ENCODE data around the gene ALCAM. TPM values are rescaled to one million over a fixed set of nuclear protein-coding genes. Genes with fewer than 3 reads are reported as not detected.
"Not testable (repeated sequence)": the region's sequence is repeated elsewhere in the genome, so short reads cannot be mapped to it uniquely, and the experiment has no call there.

Gene ALCAM
- total RNA-seq, 1 donor from 2014 or later = 15.2 TPM

GRCh38 chr3:105402287-105402801, 35.6 kb downstream of the ALCAM start:
- no peaks in the 10 kb centered on the region for H3K36me3 ChIP-seq
- no peak for DNase-seq (ENCODE audit: extremely low spot score in 2 of 2)
- no peak overlapping the region for H3K27ac ChIP-seq
- H3K4me1 ChIP-seq = no peaks in the 10 kb centered on the region
- intact Hi-C loops (cut with DNase I) = no loop called here
- no peaks in the 10 kb centered on the region for H3K9me3 ChIP-seq
- TF ChIP-seq CTCF (IDR thresholded peaks at IDR 0.05) (no peak), POLR2A (IDR thresholded peaks at IDR 0.05) (no peak), POLR2AphosphoS5 (IDR thresholded peaks at IDR 0.05; ENCODE audit: insufficient read depth in 1 of 2, low read depth in 1 of 2) (no peak)
- H3K4me3 ChIP-seq = no peak overlapping the region
- H3K27me3 ChIP-seq = no peaks in the 10 kb centered on the region

- H3K4me3 ChIP-seq; DNase-seq (ENCODE audit: extremely low spot score in 2 of 2); H3K9me3 ChIP-seq; H3K4me1 ChIP-seq; H3K27ac ChIP-seq; intact Hi-C loops (cut with DNase I); H3K36me3 ChIP-seq; H3K27me3 ChIP-seq: not testable (repeated sequence)
Measured at GRCh38 chr3:105403034-105403433, 36.3 kb downstream of the ALCAM start.

GRCh38 chr3:105406268-105406667, 39.6 kb downstream of the ALCAM start:
- TF ChIP-seq CTCF (IDR thresholded peaks at IDR 0.05) (no peak), POLR2A (IDR thresholded peaks at IDR 0.05) (no peak), POLR2AphosphoS5 (IDR thresholded peaks at IDR 0.05; ENCODE audit: insufficient read depth in 1 of 2, low read depth in 1 of 2) (no peak)
- Histone ChIP-seq H3K9me3 (no peaks in the 10 kb centered on the region), H3K4me1 (no peaks in the 10 kb centered on the region), H3K36me3 (no peaks in the 10 kb centered on the region), H3K4me3 (no peak overlapping the region), H3K27me3 (no peaks in the 10 kb centered on the region), H3K27ac (no peak overlapping the region)
- DNase-seq (ENCODE audit: extremely low spot score in 2 of 2) = no peak
- intact Hi-C loops (cut with DNase I) = no loop called here

- H3K4me1 ChIP-seq = no peaks in the 10 kb centered on the region
- no peaks in the 10 kb centered on the region for H3K9me3 ChIP-seq
- H3K27me3 ChIP-seq = no peaks in the 10 kb centered on the region
- H3K27ac ChIP-seq = no peak overlapping the region
- H3K36me3 ChIP-seq = no peaks in the 10 kb centered on the region
- no peak overlapping the region for H3K4me3 ChIP-seq
- no peak for DNase-seq (ENCODE audit: extremely low spot score in 2 of 2)
- intact Hi-C loops (cut with DNase I) = no loop called here
- TF ChIP-seq POLR2A (IDR thresholded peaks at IDR 0.05) = no peak
- no peak for TF ChIP-seq POLR2AphosphoS5 (IDR thresholded peaks at IDR 0.05; ENCODE audit: insufficient read depth in 1 of 2, low read depth in 1 of 2)
- no peak for TF ChIP-seq CTCF (IDR thresholded peaks at IDR 0.05)
Measured at GRCh38 chr3:105409364-105409763, 42.7 kb downstream of the ALCAM start.

- H3K4me1 ChIP-seq = no peaks in the 10 kb centered on the region
- no peaks in the 10 kb centered on the region for H3K27me3 ChIP-seq
- H3K4me3 ChIP-seq = no peak overlapping the region
- H3K36me3 ChIP-seq = no peaks in the 10 kb centered on the region
- DNase-seq (ENCODE audit: extremely low spot score in 2 of 2) = no peak
- TF ChIP-seq POLR2AphosphoS5 (IDR thresholded peaks at IDR 0.05; ENCODE audit: insufficient read depth in 1 of 2, low read depth in 1 of 2) = no peak
- no peak for TF ChIP-seq CTCF (IDR thresholded peaks at IDR 0.05)
- intact Hi-C loops (cut with DNase I) = no loop called here
- H3K27ac ChIP-seq = no peak overlapping the region
- no peaks in the 10 kb centered on the region for H3K9me3 ChIP-seq
Measured at GRCh38 chr3:105413343-105413887, 46.7 kb downstream of the ALCAM start.
